HepG2 (cell line): Measurements from ENCODE around the gene PTGIS. TPM values are rescaled to one million over a fixed set of nuclear protein-coding genes. Genes with fewer than 3 reads are reported as not detected.

ENCODE experiments used
- CBFB ChIP-seq: sonication (generic); formaldehyde crosslinking; IDR thresholded peaks from 2 replicates; pipeline ENCODE4 v1.4.0; 2020; ENCODE audit warnings: missing genetic modification reagents
- FOXA3 ChIP-seq: IDR thresholded peaks from 2 replicates; pipeline ENCODE4 v1.6.1; 2016; ENCODE audit warnings: missing genetic modification reagents, missing compliant biosample characterization
- HMG20B ChIP-seq: conservative IDR thresholded peaks from 2 replicates; pipeline ENCODE4 v1.6.1; 2016; ENCODE audit warnings: missing genetic modification reagents, missing compliant biosample characterization
- IRF9 ChIP-seq: sonication (generic); formaldehyde crosslinking; IDR thresholded peaks from 2 replicates; pipeline ENCODE4 v1.8.0; 2022; ENCODE audit warnings: missing genetic modification reagents, mild to moderate bottlenecking, borderline replicate concordance
- MAFG ChIP-seq: sonication (generic); formaldehyde crosslinking; IDR thresholded peaks from 2 replicates; pipeline ENCODE4 v1.5.1; 2020; ENCODE audit warnings: mild to moderate bottlenecking, missing genetic modification reagents
- MAZ ChIP-seq, 2 experiments: sonication (generic) in 1 of 2; formaldehyde crosslinking in 1 of 2; IDR thresholded peaks; 2 replicates each; pipeline versions ENCODE4 v1.5.0 to v1.6.1; 2012 to 2020; ENCODE audit warnings: low read depth in 2 of 2, mild to moderate bottlenecking in 2 of 2, borderline replicate concordance in 1 of 2, improper control_type of control experiment in 1 of 2, low read length in 1 of 2, missing genetic modification reagents in 1 of 2, moderate library complexity in 1 of 2
- PRDM15 ChIP-seq: sonication (generic); formaldehyde crosslinking; IDR thresholded peaks from 2 replicates; pipeline ENCODE4 v1.4.0; 2020; ENCODE audit warnings: missing genetic modification reagents
- RERE ChIP-seq: IDR thresholded peaks from 2 replicates; pipeline ENCODE4 v1.6.1; 2016; ENCODE audit warnings: low read depth, missing genetic modification reagents, missing compliant biosample characterization
- SRY ChIP-seq: sonication (generic); formaldehyde crosslinking; IDR thresholded peaks from 2 replicates; pipeline ENCODE4 v1.8.0; 2022; ENCODE audit warnings: mild to moderate bottlenecking, missing genetic modification reagents
- ZNF260 ChIP-seq: sonication (generic); formaldehyde crosslinking; IDR thresholded peaks from 2 replicates; pipeline ENCODE4 v1.4.0; 2020; ENCODE audit warnings: missing genetic modification reagents, low read depth, mild to moderate bottlenecking, borderline replicate concordance
- ZNF639 ChIP-seq: conservative IDR thresholded peaks from 2 replicates; pipeline ENCODE4 v1.6.1; 2018; ENCODE audit warnings: missing genetic modification reagents
- ZNF709 ChIP-seq: sonication (generic); formaldehyde crosslinking; IDR thresholded peaks from 2 replicates; pipeline ENCODE4 v1.5.0; 2020; ENCODE audit warnings: mild to moderate bottlenecking, missing genetic modification reagents
- ZNF768 ChIP-seq: sonication (generic); formaldehyde crosslinking; IDR thresholded peaks from 2 replicates; pipeline ENCODE4 v1.4.0; 2020; ENCODE audit warnings: missing genetic modification reagents
- polyA plus RNA-seq, 8 experiments: library from polyadenylated mRNA; depleted of rRNA in 3 of 8; stranded (reverse) in 7 of 8; unstranded in 1 of 8; fragments of >200 nt; fragmentation: Illumina TruSeq in 4 of 8; extraction: Trizol in 4 of 8; gene quantifications; 2 replicates each; pipeline versions ENCODE4 v1.2.1 to v1.2.3, GENCODE V29; 2011 to 2016; ENCODE audit warnings: low read depth in 4 of 8, missing spikeins in 1 of 8, mixed read lengths in 1 of 8; ENCODE audit not compliant: insufficient read depth in 1 of 8
- total RNA-seq, 5 experiments: library from RNA; depleted of rRNA; stranded (reverse); fragments of >200 nt; fragmentation: Illumina TruSeq; extraction: Trizol; gene quantifications; 2 replicates each; pipeline ENCODE4 v1.2.3, GENCODE V29; 2016; ENCODE audit warnings: low read depth in 1 of 5
- TF ChIP-seq, protein P1 (sequence below): sonication (generic); formaldehyde crosslinking; IDR thresholded peaks from 2 replicates; pipeline ENCODE4 v1.4.0; 2020; ENCODE audit warnings: missing genetic modification reagents

PTGIS gene
- total and polyA plus RNA-seq, 2 of the 13 experiments (the other 11 are each of a cell fraction or from before 2014, with no cell fraction given) = not detected

- TF ChIP-seq ZNF639 = no peak
- TF ChIP-seq ZNF709 (CRISPR knock-in tag) = no peak
- peak; percentile 71; the same call in 1 of the 2 replicates for TF ChIP-seq FOXA3 (CRISPR knock-in tag)
- peak; percentile 79; the same call in 1 of the 2 replicates for TF ChIP-seq CBFB (CRISPR knock-in tag)
- TF ChIP-seq ZNF768 (CRISPR knock-in tag) = peak; percentile 84; the same call in 1 of the 2 replicates
- TF ChIP-seq MAZ (IDR thresholded peaks at IDR 0.05; ENCODE audit: borderline replicate concordance, low read depth, low read length) = no peak
- TF ChIP-seq MAZ (CRISPR knock-in tag; IDR thresholded peaks at IDR 0.05; ENCODE audit: low read depth) = peak; percentile 75; the same call in 1 of the 2 replicates
- peak; percentile 36; the same call in 1 of the 2 replicates for TF ChIP-seq HMG20B (CRISPR knock-in tag)
- TF ChIP-seq SRY (CRISPR knock-in tag) = peak; percentile 77; the same call in 1 of the 2 replicates
- no peak for TF ChIP-seq MAFG
- TF ChIP-seq, protein P1, sequence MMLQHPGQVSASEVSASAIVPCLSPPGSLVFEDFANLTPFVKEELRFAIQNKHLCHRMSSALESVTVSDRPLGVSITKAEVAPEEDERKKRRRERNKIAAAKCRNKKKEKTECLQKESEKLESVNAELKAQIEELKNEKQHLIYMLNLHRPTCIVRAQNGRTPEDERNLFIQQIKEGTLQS (CRISPR knock-in tag) = no peak
- no peak for TF ChIP-seq PRDM15 (CRISPR knock-in tag)
- no peak for TF ChIP-seq ZNF260 (CRISPR knock-in tag)
- TF ChIP-seq RERE = no peak
- TF ChIP-seq IRF9 (CRISPR knock-in tag) = no peak
These were observed 41.1 kb upstream of the PTGIS start (continued) for GRCh38 chr20:49608752-49609670.
